Erythroblast (primary cell): ENCODE data around the gene GIPC1.

Experiments
- GATA1 ChIP-seq: IDR thresholded peaks from 2 replicates; pipeline ENCODE4 v1.6.1; 2011; ENCODE audit warnings: low read depth, mild to moderate bottlenecking, control low read depth, low read length, moderate library complexity
- POLR2A ChIP-seq: IDR thresholded peaks from 2 replicates; pipeline ENCODE4 v1.6.1; 2011; ENCODE audit warnings: mild to moderate bottlenecking, low read length

DNA sequence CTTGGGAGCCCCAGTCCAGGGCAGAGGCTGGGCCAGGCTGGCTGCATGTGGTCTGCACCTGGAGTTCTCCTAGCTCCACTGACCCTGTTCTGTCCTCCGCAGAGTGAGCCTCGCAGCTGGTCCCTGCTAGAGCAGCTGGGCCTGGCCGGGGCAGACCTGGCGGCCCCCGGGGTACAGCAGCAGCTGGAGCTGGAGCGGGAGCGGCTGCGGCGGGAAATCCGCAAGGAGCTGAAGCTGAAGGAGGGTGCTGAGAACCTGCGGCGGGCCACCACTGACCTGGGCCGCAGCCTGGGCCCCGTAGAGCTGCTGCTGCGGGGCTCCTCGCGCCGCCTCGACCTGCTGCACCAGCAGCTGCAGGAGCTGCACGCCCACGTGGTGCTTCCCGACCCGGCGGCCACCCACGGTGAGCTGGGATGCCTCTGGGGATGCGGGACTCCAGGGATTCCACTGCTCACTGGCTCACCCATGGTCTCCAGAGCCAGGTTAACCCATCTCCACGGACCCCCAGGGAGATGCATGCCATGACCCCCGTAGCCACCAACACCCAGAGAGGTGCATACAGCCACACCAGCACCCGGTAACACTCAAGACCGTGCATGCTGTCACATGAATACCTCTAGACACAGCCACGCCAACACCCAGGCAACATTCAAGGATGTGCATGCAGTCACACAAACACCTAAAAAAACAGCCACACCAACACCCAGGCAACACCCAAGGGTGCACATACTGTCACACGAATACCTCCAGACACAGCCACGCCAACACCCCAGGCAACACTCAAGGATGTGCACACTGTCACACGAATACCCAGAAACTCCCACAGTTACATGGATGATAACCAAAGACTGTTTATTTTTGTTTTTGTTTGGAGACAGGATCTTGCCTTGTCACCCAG, 54.6 kb downstream of the GIPC1 start:
- TF ChIP-seq POLR2A: no peak
- TF ChIP-seq GATA1: no peak
